Ureter (tissue), 1 donor: ENCODE results near the gene PGLYRP4. TPM values are rescaled to one million over a fixed set of nuclear protein-coding genes. Genes with fewer than 3 reads are reported as not detected.
"Not testable (repeated sequence)": the region's sequence is repeated elsewhere in the genome, so short reads cannot be mapped to it uniquely, and the experiment has no call there.

ENCODE experiments used
- DNase-seq: peaks from one replicate; pipeline ENCODE4 v3.0.0-alpha.2; 2020; ENCODE audit warnings: low spot score
- total RNA-seq: library from RNA; stranded (reverse); gene quantifications from one replicate; pipeline ENCODE4 v1.2.4, GENCODE V29; 2023
- donor health status: DM: yes; HTN: yes; CAD: no.

PGLYRP4 gene
- total RNA-seq, 1 donor from 2014 or later, result 0.60 TPM

GRCh38 chr1:153339802-153340201 lies 8.8 kb downstream of the PGLYRP4 start:
- no peak for DNase-seq

- DNase-seq, result no peak
Observed at GRCh38 chr1:153337980-153338853, 10.4 kb downstream of the PGLYRP4 start.

GRCh38 chr1:153336650-153337049 lies 12.0 kb downstream of the PGLYRP4 start:
- no peak for DNase-seq

- no peak for DNase-seq
Observed at GRCh38 chr1:153333902-153334301, 14.7 kb downstream of the PGLYRP4 start.

GRCh38 chr1:153324912-153325311 lies 23.7 kb downstream of the PGLYRP4 start:
- DNase-seq, result no peak

GRCh38 chr1:153322568-153322967 lies 26.1 kb downstream of the PGLYRP4 start:
- DNase-seq, result no peak

- DNase-seq, result not testable (repeated sequence)
Observed at GRCh38 chr1:153318145-153318544, 30.5 kb downstream of the PGLYRP4 start.

- DNase-seq, result not testable (repeated sequence)
Observed at GRCh38 chr1:153316013-153316412, 32.6 kb downstream of the PGLYRP4 start.

- not testable (repeated sequence) for DNase-seq
Observed at GRCh38 chr1:153314388-153314787, 34.3 kb downstream of the PGLYRP4 start.

- no peak for DNase-seq
Observed at GRCh38 chr1:153313288-153313687, 35.4 kb downstream of the PGLYRP4 start.

- no peak for DNase-seq
Observed at GRCh38 chr1:153312570-153313186, 36.0 kb downstream of the PGLYRP4 start, which contains the start of gene PGLYRP3. TSS of gene PGLYRP3 (minus strand) at chr1:153312952. CDS start at chr1:153310665, 2,287 bp downstream.

GRCh38 chr1:153310526-153310925 lies 38.1 kb downstream of the PGLYRP4 start:
- DNase-seq, result no peak

- no peak for DNase-seq
Observed at GRCh38 chr1:153309441-153309840, 39.2 kb downstream of the PGLYRP4 start.

GRCh38 chr1:153308540-153308939 lies 40.1 kb downstream of the PGLYRP4 start:
- no peak for DNase-seq

- no peak for DNase-seq
Observed at GRCh38 chr1:153307221-153307600, 41.4 kb downstream of the PGLYRP4 start.

- no peak for DNase-seq
Observed at GRCh38 chr1:153306303-153307220, 42.1 kb downstream of the PGLYRP4 start.

- no peak for DNase-seq
Observed at GRCh38 chr1:153305682-153306081, 43.0 kb downstream of the PGLYRP4 start.

GRCh38 chr1:153302308-153302707 lies 46.3 kb downstream of the PGLYRP4 start:
- DNase-seq, result no peak

- DNase-seq, result no peak
Observed at GRCh38 chr1:153293851-153294250, 54.8 kb downstream of the PGLYRP4 start.

- no peak for DNase-seq
Observed at GRCh38 chr1:153293480-153293775, 55.2 kb downstream of the PGLYRP4 start.

- no peak for DNase-seq
Observed at GRCh38 chr1:153292740-153293479, 55.7 kb downstream of the PGLYRP4 start.
